ENCODE measurements around the gene CHAC1.
"Not testable (repeated sequence)": the region's sequence is repeated elsewhere in the genome, so short reads cannot be mapped to it uniquely, and the experiment has no call there.

Gene CHAC1

GRCh38 chr15:40957041-40957555 is 3.8 kb downstream of the CHAC1 start:
- DNase-seq (ENCODE audit: low read depth), result no peak

- no peak for DNase-seq (ENCODE audit: low read depth)
These were observed 4.3 kb downstream of the CHAC1 start for GRCh38 chr15:40957581-40958051.

GRCh38 chr15:40958146-40958545 is 4.9 kb downstream of the CHAC1 start:
- no peak for DNase-seq (ENCODE audit: low read depth)

- no peak for DNase-seq (ENCODE audit: low read depth)
These were observed 5.5 kb downstream of the CHAC1 start for GRCh38 chr15:40958723-40959122.

GRCh38 chr15:40959331-40960141 is 6.3 kb downstream of the CHAC1 start:
- no peak for DNase-seq (ENCODE audit: low read depth)

GRCh38 chr15:40960151-40960885 is 7.0 kb downstream of the CHAC1 start:
- DNase-seq (ENCODE audit: low read depth), result no peak

GRCh38 chr15:40960925-40961324 is 7.7 kb downstream of the CHAC1 start:
- DNase-seq (ENCODE audit: low read depth), result no peak

- DNase-seq (ENCODE audit: low read depth), result not testable (repeated sequence)
These were observed 8.5 kb downstream of the CHAC1 start for GRCh38 chr15:40961740-40962139.

GRCh38 chr15:40962317-40962716 is 9.0 kb downstream of the CHAC1 start:
- not testable (repeated sequence) for DNase-seq (ENCODE audit: low read depth)

- no peak for DNase-seq (ENCODE audit: low read depth)
These were observed 9.9 kb downstream of the CHAC1 start for GRCh38 chr15:40963201-40963600.

GRCh38 chr15:40964006-40964405 is 10.7 kb downstream of the CHAC1 start:
- no peak for DNase-seq (ENCODE audit: low read depth)

- no peak for DNase-seq (ENCODE audit: low read depth)
These were observed 11.4 kb downstream of the CHAC1 start for GRCh38 chr15:40964634-40965033.

- no peak for DNase-seq (ENCODE audit: low read depth)
These were observed 15.2 kb downstream of the CHAC1 start for GRCh38 chr15:40968290-40969085.

- no peak for DNase-seq (ENCODE audit: low read depth)
These were observed 16.1 kb downstream of the CHAC1 start for GRCh38 chr15:40969363-40969762.

- DNase-seq (ENCODE audit: low read depth), result no peak
These were observed 21.6 kb downstream of the CHAC1 start for GRCh38 chr15:40974879-40975278.

- DNase-seq (ENCODE audit: low read depth), result no peak
These were observed 23.5 kb downstream of the CHAC1 start for GRCh38 chr15:40976819-40977218.

- no peak for DNase-seq (ENCODE audit: low read depth)
These were observed 24.9 kb downstream of the CHAC1 start for GRCh38 chr15:40978141-40978540.

- no peak for DNase-seq (ENCODE audit: low read depth)
These were observed 25.3 kb downstream of the CHAC1 start for GRCh38 chr15:40978562-40978961.

GRCh38 chr15:40981186-40981585 is 27.9 kb downstream of the CHAC1 start:
- DNase-seq (ENCODE audit: low read depth), result no peak

- peak; percentile 83 for DNase-seq (ENCODE audit: low read depth)
These were observed 29.6 kb downstream of the CHAC1 start for GRCh38 chr15:40982855-40983254.

- DNase-seq (ENCODE audit: low read depth), result no peak
These were observed 31.1 kb downstream of the CHAC1 start for GRCh38 chr15:40984406-40984805.

- DNase-seq (ENCODE audit: low read depth), result peak; percentile 85
These were observed 31.7 kb downstream of the CHAC1 start for GRCh38 chr15:40984964-40985363.

All from HS-5 (cell line).